Measurements from ENCODE around the gene SDR42E2. TPM values are rescaled to one million over a fixed set of nuclear protein-coding genes. Genes with fewer than 3 reads are reported as not detected.

Gene SDR42E2
- total RNA-seq, 5 donors from 2014 or later (not counting 1 experiment from before 2014, with no cell fraction given), result 0.28 to 2.9 (median 0.39) TPM

DNA sequence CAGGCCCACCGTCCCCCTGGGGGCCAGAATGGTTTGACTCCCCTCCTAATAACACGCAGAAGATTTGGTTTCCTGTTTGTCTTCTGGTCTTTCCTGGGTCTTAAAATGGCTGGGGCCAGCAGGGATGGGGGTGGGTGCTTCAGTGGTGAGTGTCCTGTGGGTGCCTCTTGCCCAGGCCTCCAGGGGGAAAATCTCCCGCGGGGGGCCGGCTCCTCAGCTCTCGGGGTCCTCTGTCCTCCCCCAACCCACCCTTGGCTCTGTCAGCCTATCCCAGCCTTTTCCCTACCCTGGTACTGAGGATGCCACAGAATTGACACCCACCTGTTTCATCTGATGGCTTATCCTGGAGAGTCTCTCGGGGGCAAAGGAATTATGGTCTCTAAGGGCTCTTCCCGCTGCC, 23.8 kb upstream of the SDR42E2 start:
- Histone ChIP-seq H3K9me3 (no peaks in the 10 kb centered on the region), H3K36me3 (ENCODE audit: control insufficient read depth in 2 of 2, extremely low read depth in 1 of 2, insufficient read depth in 1 of 2, low read length in 1 of 2) (no peaks in the 10 kb centered on the region), H3K27me3 (replicated peaks in 1 of 2; ENCODE audit: control insufficient read depth in 2 of 2, extremely low read depth in 1 of 2, insufficient read depth in 2 of 2, low read length in 1 of 2) (peaks cover 0 to 17% of the 10 kb centered on the region in 2 experiments), H3K4me3 (ENCODE audit: control insufficient read depth in 1 of 2, extremely low read depth in 1 of 2, low read length in 1 of 2) (no peak overlapping the region), H3K27ac (ENCODE audit: low read length) (no peak overlapping the region), H3K4me1 (ENCODE audit: control insufficient read depth in 1 of 2, extremely low read depth in 1 of 2, insufficient read depth in 2 of 2, low read length in 2 of 2) (no peaks in the 10 kb centered on the region)
- ATAC-seq (replicated peaks in 1 of 4) (no peak), DNase-seq (no peak)
- CTCF ChIA-PET, result no interaction called here
- H3K36me3 Mint-ChIP-seq, result no peaks in the 10 kb centered on the region
- no peak overlapping the region for H3K4me3 Mint-ChIP-seq
- 33% methylated on average over 1 of the region's 8 CpGs for WGBS (ENCODE audit: insufficient coverage)
- POLR2A ChIA-PET, result no interaction called here
- no peak overlapping the region for H3K27ac Mint-ChIP-seq
- no peaks in the 10 kb centered on the region for H3K9me3 Mint-ChIP-seq
- no peaks in the 10 kb centered on the region for H3K4me1 Mint-ChIP-seq
- peaks cover 3% of the 10 kb centered on the region in 2 donors for H3K27me3 Mint-ChIP-seq

GRCh38 chr16:22139008-22139407, 23.3 kb upstream of the SDR42E2 start:
- no peaks in the 10 kb centered on the region for H3K36me3 Mint-ChIP-seq
- Histone ChIP-seq H3K27me3 (replicated peaks in 1 of 2; ENCODE audit: control insufficient read depth in 2 of 2, extremely low read depth in 1 of 2, insufficient read depth in 2 of 2, low read length in 1 of 2) (peaks cover 0 to 17% of the 10 kb centered on the region in 2 experiments), H3K27ac (ENCODE audit: low read length) (no peak overlapping the region), H3K9me3 (no peaks in the 10 kb centered on the region), H3K4me1 (ENCODE audit: control insufficient read depth in 1 of 2, extremely low read depth in 1 of 2, insufficient read depth in 2 of 2, low read length in 2 of 2) (no peaks in the 10 kb centered on the region), H3K36me3 (ENCODE audit: control insufficient read depth in 2 of 2, extremely low read depth in 1 of 2, insufficient read depth in 1 of 2, low read length in 1 of 2) (no peaks in the 10 kb centered on the region), H3K4me3 (ENCODE audit: control insufficient read depth in 1 of 2, extremely low read depth in 1 of 2, low read length in 1 of 2) (no peak overlapping the region)
- no peak for DNase-seq
- ChIA-PET CTCF (no interaction called here), POLR2A (no interaction called here)
- 85% methylated on average over 7 of the region's 7 CpGs for WGBS (ENCODE audit: insufficient coverage)
- H3K27me3 Mint-ChIP-seq, result peaks cover 3% of the 10 kb centered on the region in 2 donors
- H3K4me3 Mint-ChIP-seq, result no peak overlapping the region
- H3K4me1 Mint-ChIP-seq, result no peaks in the 10 kb centered on the region
- H3K9me3 Mint-ChIP-seq, result no peaks in the 10 kb centered on the region
- H3K27ac Mint-ChIP-seq, result no peak overlapping the region
- ATAC-seq (replicated peaks in 1 of 4), result no peak

GRCh38 chr16:22139732-22140131, 22.6 kb upstream of the SDR42E2 start:
- no peak overlapping the region for H3K4me3 Mint-ChIP-seq
- H3K36me3 Mint-ChIP-seq, result no peaks in the 10 kb centered on the region

GRCh38 chr16:22141767-22142166, 20.5 kb upstream of the SDR42E2 start:
- peaks cover 3% of the 10 kb centered on the region in 2 donors for H3K27me3 Mint-ChIP-seq
- H3K36me3 Mint-ChIP-seq, result no peaks in the 10 kb centered on the region
- CTCF ChIA-PET, result interaction anchor here (0.6 to 1.1 kb wide), 3 partner anchors 22 to 63 kb away, joined by 3 read pairs; no protein-coding TSS in a partner anchor
- H3K4me3 Mint-ChIP-seq, result no peak overlapping the region
- Histone ChIP-seq H3K4me1 (ENCODE audit: control insufficient read depth in 1 of 2, extremely low read depth in 1 of 2, insufficient read depth in 2 of 2, low read length in 2 of 2) (no peaks in the 10 kb centered on the region), H3K4me3 (ENCODE audit: control insufficient read depth in 1 of 2, extremely low read depth in 1 of 2, low read length in 1 of 2) (no peak overlapping the region), H3K27me3 (replicated peaks in 1 of 2; ENCODE audit: control insufficient read depth in 2 of 2, extremely low read depth in 1 of 2, insufficient read depth in 2 of 2, low read length in 1 of 2) (peaks cover 0 to 24% of the 10 kb centered on the region in 2 experiments), H3K36me3 (ENCODE audit: control insufficient read depth in 2 of 2, extremely low read depth in 1 of 2, insufficient read depth in 1 of 2, low read length in 1 of 2) (no peaks in the 10 kb centered on the region), H3K9me3 (no peaks in the 10 kb centered on the region), H3K27ac (ENCODE audit: low read length) (no peak overlapping the region)
- DNase-seq, result no peak
- no peaks in the 10 kb centered on the region for H3K9me3 Mint-ChIP-seq
- WGBS (ENCODE audit: insufficient coverage), result 100% methylated on average over 1 of the region's 1 CpG
- POLR2A ChIA-PET, result no interaction called here
- H3K27ac Mint-ChIP-seq, result no peak overlapping the region
- ATAC-seq (replicated peaks in 1 of 4), result no peak
- no peaks in the 10 kb centered on the region for H3K4me1 Mint-ChIP-seq

More at GRCh38 chr16:22139732-22140131, 22.6 kb upstream of the SDR42E2 start:
- ChIA-PET CTCF (no interaction called here), POLR2A (no interaction called here)
- Mint-ChIP-seq H3K27ac (no peak overlapping the region), H3K4me1 (no peaks in the 10 kb centered on the region), H3K27me3 (peaks cover 3% of the 10 kb centered on the region in 2 donors), H3K9me3 (no peaks in the 10 kb centered on the region)
- ATAC-seq (replicated peaks in 1 of 4), result no peak
- no peak overlapping the region for H3K27ac ChIP-seq (ENCODE audit: low read length)
- no peak for DNase-seq
- H3K36me3 ChIP-seq (ENCODE audit: control insufficient read depth in 2 of 2, extremely low read depth in 1 of 2, insufficient read depth in 1 of 2, low read length in 1 of 2), result no peaks in the 10 kb centered on the region
- 80% methylated on average over 1 of the region's 1 CpG for WGBS (ENCODE audit: insufficient coverage)
- H3K9me3 ChIP-seq, result no peaks in the 10 kb centered on the region
- H3K4me1 ChIP-seq (ENCODE audit: control insufficient read depth in 1 of 2, extremely low read depth in 1 of 2, insufficient read depth in 2 of 2, low read length in 2 of 2), result no peaks in the 10 kb centered on the region
- no peak overlapping the region for H3K4me3 ChIP-seq (ENCODE audit: control insufficient read depth in 1 of 2, extremely low read depth in 1 of 2, low read length in 1 of 2)
- H3K27me3 ChIP-seq (replicated peaks in 1 of 2; ENCODE audit: control insufficient read depth in 2 of 2, extremely low read depth in 1 of 2, insufficient read depth in 2 of 2, low read length in 1 of 2), result peaks cover 0 to 19% of the 10 kb centered on the region in 2 experiments

GRCh38 chr16:22144520-22144919, 17.8 kb upstream of the SDR42E2 start:
- ATAC-seq (replicated peaks in 1 of 4) (no peak), DNase-seq (no peak)
- Mint-ChIP-seq H3K9me3 (no peaks in the 10 kb centered on the region), H3K27me3 (peaks cover 3% of the 10 kb centered on the region in 2 donors), H3K27ac (no peak overlapping the region), H3K4me1 (no peaks in the 10 kb centered on the region), H3K36me3 (no peaks in the 10 kb centered on the region), H3K4me3 (no peak overlapping the region)
- Histone ChIP-seq H3K27ac (ENCODE audit: low read length) (no peak overlapping the region), H3K27me3 (replicated peaks in 1 of 2; ENCODE audit: control insufficient read depth in 2 of 2, extremely low read depth in 1 of 2, insufficient read depth in 2 of 2, low read length in 1 of 2) (peaks cover 0 to 11% of the 10 kb centered on the region in 2 experiments), H3K4me3 (ENCODE audit: control insufficient read depth in 1 of 2, extremely low read depth in 1 of 2, low read length in 1 of 2) (no peak overlapping the region), H3K36me3 (ENCODE audit: control insufficient read depth in 2 of 2, extremely low read depth in 1 of 2, insufficient read depth in 1 of 2, low read length in 1 of 2) (no peaks in the 10 kb centered on the region), H3K4me1 (ENCODE audit: control insufficient read depth in 1 of 2, extremely low read depth in 1 of 2, insufficient read depth in 2 of 2, low read length in 2 of 2) (no peaks in the 10 kb centered on the region), H3K9me3 (no peaks in the 10 kb centered on the region)
- CTCF ChIA-PET, result interaction anchor here in 1 of 2 donors (0.6 kb wide), 1 partner anchor 14 kb away, joined by 4 read pairs; no protein-coding TSS in a partner anchor
- WGBS (ENCODE audit: insufficient coverage), result 79% methylated on average over 3 of the region's 6 CpGs
- POLR2A ChIA-PET, result no interaction called here

DNA sequence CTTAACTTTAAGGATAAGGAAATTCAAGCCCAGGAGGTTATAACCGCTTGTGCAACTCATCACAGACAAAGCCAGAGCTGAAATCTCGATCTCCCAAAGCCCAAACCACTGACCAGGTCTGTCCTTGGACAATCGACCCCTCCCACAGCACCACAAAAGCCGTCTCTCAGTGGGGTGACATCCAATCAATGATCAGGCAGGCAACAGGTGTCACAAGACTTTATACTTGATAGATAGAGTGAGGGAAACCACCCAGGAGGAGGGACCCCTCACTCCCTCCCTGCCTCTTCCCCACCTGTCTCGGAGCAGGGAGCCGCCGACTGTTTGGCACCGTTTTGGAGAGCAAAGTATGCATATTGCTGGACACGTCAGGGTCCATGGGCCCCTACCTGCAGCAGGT, 14.5 kb upstream of the SDR42E2 start:
- no peak overlapping the region for H3K4me3 ChIP-seq (ENCODE audit: control insufficient read depth in 1 of 2, extremely low read depth in 1 of 2, low read length in 1 of 2)
- Mint-ChIP-seq H3K9me3 (no peaks in the 10 kb centered on the region), H3K4me1 (no peaks in the 10 kb centered on the region), H3K27ac (no peak overlapping the region), H3K27me3 (no peaks in the 10 kb centered on the region), H3K36me3 (no peaks in the 10 kb centered on the region), H3K4me3 (no peak overlapping the region)
- H3K27ac ChIP-seq (ENCODE audit: low read length), result no peak overlapping the region
- DNase-seq (no peak), ATAC-seq (replicated peaks in 1 of 4) (no peak)
- no peaks in the 10 kb centered on the region for H3K4me1 ChIP-seq (ENCODE audit: control insufficient read depth in 1 of 2, extremely low read depth in 1 of 2, insufficient read depth in 2 of 2, low read length in 2 of 2)
- ChIA-PET POLR2A (no interaction called here), CTCF (no interaction called here)
- 68% methylated on average over 4 of the region's 9 CpGs for WGBS (ENCODE audit: insufficient coverage)
- no peaks in the 10 kb centered on the region for H3K36me3 ChIP-seq (ENCODE audit: control insufficient read depth in 2 of 2, extremely low read depth in 1 of 2, insufficient read depth in 1 of 2, low read length in 1 of 2)
- H3K27me3 ChIP-seq (replicated peaks in 1 of 2; ENCODE audit: control insufficient read depth in 2 of 2, extremely low read depth in 1 of 2, insufficient read depth in 2 of 2, low read length in 1 of 2), result peaks cover 0 to 16% of the 10 kb centered on the region in 2 experiments
- H3K9me3 ChIP-seq, result no peaks in the 10 kb centered on the region
